Hepatocyte (in vitro differentiated cells): ENCODE data around the gene MAGI2. TPM values are rescaled to one million over a fixed set of nuclear protein-coding genes. Genes with fewer than 3 reads are reported as not detected.

ENCODE experiments used
- DNase-seq: peaks from one replicate; pipeline ENCODE4 v3.0.0-alpha.2; 2016; ENCODE audit warnings: low spot score
- H2AFZ ChIP-seq: fragments of 200-600 bp; sonication (generic); 2 replicates; pipeline ENCODE4 v1.6.0; 2016; ENCODE audit warnings: antibody characterized with exemption, mild to moderate bottlenecking
- H3K27ac ChIP-seq: fragments of 200-600 bp; sonication (generic); 2 replicates; pipeline ENCODE4 v1.5.1; 2016; ENCODE audit warnings: mild to moderate bottlenecking
- H3K27me3 ChIP-seq: fragments of 200-600 bp; sonication (generic); 2 replicates; pipeline ENCODE4 v1.6.1; 2016
- H3K36me3 ChIP-seq: fragments of 200-600 bp; sonication (generic); replicated peaks from 2 replicates; pipeline ENCODE4 v1.5.1; 2016; ENCODE audit warnings: low read depth; ENCODE audit not compliant: insufficient read depth
- H3K4me1 ChIP-seq: fragments of 200-600 bp; sonication (generic); 2 replicates; pipeline ENCODE4 v1.5.1; 2016; ENCODE audit warnings: mild to moderate bottlenecking, moderate library complexity; ENCODE audit not compliant: insufficient read depth
- H3K4me2 ChIP-seq: fragments of 200-600 bp; sonication (generic); 2 replicates; pipeline ENCODE4 v1.6.0; 2016
- H3K4me3 ChIP-seq: fragments of 200-600 bp; sonication (generic); 2 replicates; pipeline ENCODE4 v1.5.1; 2016; ENCODE audit warnings: mild to moderate bottlenecking
- H3K79me2 ChIP-seq: fragments of 200-600 bp; sonication (generic); 2 replicates; pipeline ENCODE4 v1.6.0; 2017; ENCODE audit warnings: mild to moderate bottlenecking
- H3K9me2 ChIP-seq: fragments of 200-600 bp; sonication (generic); replicated peaks from 2 replicates; pipeline ENCODE4 v1.6.0; 2017; ENCODE audit warnings: mild to moderate bottlenecking; ENCODE audit not compliant: insufficient read depth
- H3K9me3 ChIP-seq: fragments of 200-600 bp; sonication (generic); 2 replicates; pipeline ENCODE4 v1.5.1; 2016; ENCODE audit warnings: low read depth, mild to moderate bottlenecking
- H4K20me1 ChIP-seq: fragments of 200-600 bp; sonication (generic); 2 replicates; pipeline ENCODE4 v1.6.0; 2016; ENCODE audit warnings: mild to moderate bottlenecking; ENCODE audit not compliant: insufficient read depth, poor library complexity, severe bottlenecking
- EZH2 ChIP-seq: fragments of 200-600 bp; sonication (generic); IDR thresholded peaks from 2 replicates; pipeline ENCODE4 v1.6.1; 2016; ENCODE audit warnings: antibody characterized with exemption, mild to moderate bottlenecking, borderline replicate concordance
- EZH2phosphoT487 ChIP-seq: fragments of 200-600 bp; sonication (generic); IDR thresholded peaks from one replicate; pipeline ENCODE4 v1.6.1; 2018; ENCODE audit warnings: antibody characterized with exemption, mild to moderate bottlenecking, low read depth, moderate library complexity; ENCODE audit not compliant: unreplicated experiment, severe bottlenecking
- WGBS: methylation state at CpG from one replicate; pipeline ENCODE4 v1.1.6; 2016; ENCODE audit warnings: low lambda C conversion rate; ENCODE audit errors: missing lambda C conversion rate; 5-methylcytosine and 5-hydroxymethylcytosine counted together
- polyA plus RNA-seq: library from polyadenylated mRNA; unstranded; fragments of >200 nt; fragmentation: Nextera tagmentation; extraction: Ambion mirVana; gene quantifications from 2 replicates; pipeline ENCODE4 v1.2.1, GENCODE V29; 2016
- total RNA-seq: library from RNA; depleted of rRNA; stranded (reverse); fragments of >200 nt; gene quantifications from 2 replicates; pipeline ENCODE4 v1.2.3, GENCODE V29; 2014
- TF ChIP-seq, protein P1 (sequence below): fragments of 200-600 bp; sonication (generic); IDR thresholded peaks from 2 replicates; pipeline ENCODE4 v1.5.1; 2016; ENCODE audit warnings: antibody characterized with exemption, mild to moderate bottlenecking; ENCODE audit not compliant: poor library complexity

Gene MAGI2
- total and polyA plus RNA-seq, 2 experiments from 2014 or later, result 3.1 to 6.7 TPM

GRCh38 chr7:78389022-78389421, 1064.4 kb downstream of the MAGI2 start:
- no peaks in the 10 kb centered on the region for H4K20me1 ChIP-seq
- no peak overlapping the region for H3K4me2 ChIP-seq
- no peak overlapping the region for H3K4me3 ChIP-seq
- no peak for DNase-seq
- no peak overlapping the region for H3K27ac ChIP-seq
- TF ChIP-seq EZH2phosphoT487, result no peak
- no peak for TF ChIP-seq EZH2
- TF ChIP-seq, protein P1, sequence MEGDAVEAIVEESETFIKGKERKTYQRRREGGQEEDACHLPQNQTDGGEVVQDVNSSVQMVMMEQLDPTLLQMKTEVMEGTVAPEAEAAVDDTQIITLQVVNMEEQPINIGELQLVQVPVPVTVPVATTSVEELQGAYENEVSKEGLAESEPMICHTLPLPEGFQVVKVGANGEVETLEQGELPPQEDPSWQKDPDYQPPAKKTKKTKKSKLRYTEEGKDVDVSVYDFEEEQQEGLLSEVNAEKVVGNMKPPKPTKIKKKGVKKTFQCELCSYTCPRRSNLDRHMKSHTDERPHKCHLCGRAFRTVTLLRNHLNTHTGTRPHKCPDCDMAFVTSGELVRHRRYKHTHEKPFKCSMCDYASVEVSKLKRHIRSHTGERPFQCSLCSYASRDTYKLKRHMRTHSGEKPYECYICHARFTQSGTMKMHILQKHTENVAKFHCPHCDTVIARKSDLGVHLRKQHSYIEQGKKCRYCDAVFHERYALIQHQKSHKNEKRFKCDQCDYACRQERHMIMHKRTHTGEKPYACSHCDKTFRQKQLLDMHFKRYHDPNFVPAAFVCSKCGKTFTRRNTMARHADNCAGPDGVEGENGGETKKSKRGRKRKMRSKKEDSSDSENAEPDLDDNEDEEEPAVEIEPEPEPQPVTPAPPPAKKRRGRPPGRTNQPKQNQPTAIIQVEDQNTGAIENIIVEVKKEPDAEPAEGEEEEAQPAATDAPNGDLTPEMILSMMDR, result no peak
- no peaks in the 10 kb centered on the region for H3K27me3 ChIP-seq
- no peaks in the 10 kb centered on the region for H3K4me1 ChIP-seq
- no peaks in the 10 kb centered on the region for H3K79me2 ChIP-seq
- H3K9me2 ChIP-seq, result no peaks in the 10 kb centered on the region
- H3K36me3 ChIP-seq, result no peaks in the 10 kb centered on the region
- WGBS, result 68% methylated on average over 4 of the region's 4 CpGs
- H2AFZ ChIP-seq, result no peak overlapping the region
- H3K9me3 ChIP-seq, result no peaks in the 10 kb centered on the region

DNA sequence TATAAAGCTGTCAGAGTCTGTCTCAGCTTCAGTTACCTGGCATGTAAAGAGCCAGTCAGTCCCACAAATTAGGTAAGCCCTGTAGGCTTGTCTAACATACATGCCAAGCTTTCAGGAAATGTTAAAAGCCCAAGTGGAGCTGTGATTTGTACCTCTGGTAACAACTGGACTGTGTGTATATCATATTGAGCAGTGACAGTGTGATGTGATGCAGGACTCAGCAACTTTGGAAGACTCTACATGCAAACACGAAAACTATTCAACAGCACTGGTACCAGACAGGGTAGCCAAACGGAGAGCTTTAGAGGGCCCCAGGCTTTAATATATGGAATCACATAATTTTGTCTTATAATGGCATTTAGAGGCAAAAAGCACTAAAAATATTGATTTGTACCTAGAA, 1066.9 kb downstream of the MAGI2 start:
- Histone ChIP-seq H4K20me1 (no peaks in the 10 kb centered on the region), H3K79me2 (no peaks in the 10 kb centered on the region), H3K36me3 (no peaks in the 10 kb centered on the region), H3K9me3 (no peaks in the 10 kb centered on the region), H2AFZ (no peak overlapping the region), H3K27ac (no peak overlapping the region), H3K4me2 (no peak overlapping the region), H3K4me3 (no peak overlapping the region), H3K27me3 (no peaks in the 10 kb centered on the region), H3K4me1 (no peaks in the 10 kb centered on the region), H3K9me2 (no peaks in the 10 kb centered on the region)
- TF ChIP-seq EZH2 (no peak), EZH2phosphoT487 (no peak)
- TF ChIP-seq, protein P1, result no peak
- no peak for DNase-seq
- 68% methylated on average over 2 of the region's 2 CpGs for WGBS

- TF ChIP-seq, protein P1, result no peak
- no peak for TF ChIP-seq EZH2
- TF ChIP-seq EZH2phosphoT487, result no peak
- H2AFZ ChIP-seq, result no peak overlapping the region
Measured at GRCh38 chr7:78383096-78383880, 1070.2 kb downstream of the MAGI2 start.

DNA sequence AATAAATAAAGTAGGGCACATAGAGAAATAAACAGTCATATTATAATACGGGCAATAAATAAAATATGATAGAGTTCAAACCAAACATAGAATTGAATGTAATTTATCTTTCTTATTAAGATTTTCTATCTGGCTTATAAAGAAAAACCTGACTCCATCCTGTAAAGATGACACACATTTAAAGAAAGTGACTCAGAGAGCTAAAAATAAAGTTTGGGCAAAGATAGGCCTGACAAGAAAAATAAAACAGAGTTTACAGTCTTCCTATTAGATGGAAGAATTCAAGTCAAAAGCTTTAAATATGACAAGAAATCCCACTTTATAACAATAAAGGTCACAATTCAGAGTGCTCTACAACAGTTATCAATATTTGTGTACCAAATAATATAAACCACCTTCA, 1074.3 kb downstream of the MAGI2 start:
- Histone ChIP-seq H3K27ac (no peak overlapping the region), H4K20me1 (no peaks in the 10 kb centered on the region), H2AFZ (no peak overlapping the region), H3K4me3 (no peak overlapping the region), H3K36me3 (no peaks in the 10 kb centered on the region), H3K4me2 (no peak overlapping the region), H3K9me2 (no peaks in the 10 kb centered on the region), H3K79me2 (no peaks in the 10 kb centered on the region), H3K27me3 (no peaks in the 10 kb centered on the region), H3K9me3 (no peaks in the 10 kb centered on the region), H3K4me1 (no peaks in the 10 kb centered on the region)
- WGBS, result 58% methylated on average over 1 of the region's 1 CpG
- TF ChIP-seq EZH2 (no peak), EZH2phosphoT487 (no peak)
- TF ChIP-seq, protein P1, result no peak
- no peak for DNase-seq

More at GRCh38 chr7:78383096-78383880, 1070.2 kb downstream of the MAGI2 start:
- Histone ChIP-seq H3K27me3 (no peaks in the 10 kb centered on the region), H3K4me3 (no peak overlapping the region), H3K9me2 (no peaks in the 10 kb centered on the region), H3K27ac (no peak overlapping the region), H3K36me3 (no peaks in the 10 kb centered on the region), H3K4me2 (no peak overlapping the region), H3K4me1 (no peaks in the 10 kb centered on the region), H3K9me3 (no peaks in the 10 kb centered on the region), H3K79me2 (no peaks in the 10 kb centered on the region), H4K20me1 (no peaks in the 10 kb centered on the region)
- DNase-seq, result no peak
- 89% methylated on average over 4 of the region's 4 CpGs for WGBS
